Activated CD8-positive, alpha-beta memory T cell treated with anti-CD3 and anti-CD28 coated beads for 4 hours (primary cell): ENCODE data around the gene SAFB2.

Experiments used
- DNase-seq, 2 donors: peaks; one replicate each; pipeline ENCODE4 v3.0.0-alpha.2; 2020; ENCODE audit warnings: low read depth in 2 of 2

The SAFB2 gene

GRCh38 chr19:5622465-5623396, at the start of gene SAFB2, which contains the start of gene SAFB:
SAFB2 (minus strand) TSS chr19:5622776; CDS start chr19:5622715, 61 bp downstream.
SAFB (plus strand) TSS chr19:5623083; CDS start chr19:5623206, 123 bp downstream.
- DNase-seq, result peak; percentile 99 to 100

DNA sequence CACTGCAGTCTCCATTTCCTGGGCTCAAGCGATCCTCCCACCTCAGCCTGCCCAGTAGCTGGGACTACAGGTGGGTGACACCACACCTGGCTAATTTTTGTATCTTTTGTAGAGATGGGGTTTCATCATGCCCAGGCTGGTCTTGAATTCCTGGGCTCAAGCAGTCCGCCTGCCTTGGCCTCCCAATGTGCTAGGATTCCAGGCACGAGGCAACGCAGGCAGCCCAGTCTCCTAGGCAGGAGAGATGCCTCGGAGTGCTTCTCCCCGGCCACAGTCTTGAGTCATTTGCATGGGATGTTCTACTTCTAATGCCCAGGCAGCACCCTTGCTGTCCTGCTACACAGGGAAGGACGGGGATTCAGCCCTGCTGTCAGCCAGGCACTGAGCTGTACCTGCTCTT, 49.0 kb upstream of the SAFB2 start:
- DNase-seq, result no peak

GRCh38 chr19:5669212-5669611, 46.6 kb upstream of the SAFB2 start:
- no peak for DNase-seq

DNA sequence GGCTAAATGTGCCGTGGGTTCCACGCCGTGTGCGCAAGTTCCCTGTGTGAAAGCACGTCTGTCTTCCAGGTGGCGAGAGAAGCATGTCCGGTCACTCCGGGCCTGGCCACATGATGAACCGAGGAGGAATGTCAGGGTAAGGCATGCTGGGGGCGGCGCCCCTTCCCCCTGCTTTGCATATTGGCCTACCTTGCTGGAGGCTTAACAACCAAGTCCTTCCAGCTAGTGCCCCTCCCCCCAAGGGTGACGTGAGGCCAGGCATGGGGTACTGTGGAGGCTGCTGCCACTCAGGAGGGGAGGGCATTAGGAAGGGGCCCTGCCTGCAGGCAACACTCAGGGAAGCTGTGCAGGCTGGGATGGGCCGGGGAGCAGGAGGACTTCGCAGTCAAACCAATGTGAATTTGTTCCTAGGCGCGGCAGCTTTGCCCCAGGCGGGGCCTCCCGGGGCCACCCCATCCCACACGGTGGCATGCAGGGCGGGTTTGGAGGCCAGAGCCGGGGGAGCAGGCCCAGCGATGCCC, 45.2 kb upstream of the SAFB2 start:
- DNase-seq, result no peak

DNA sequence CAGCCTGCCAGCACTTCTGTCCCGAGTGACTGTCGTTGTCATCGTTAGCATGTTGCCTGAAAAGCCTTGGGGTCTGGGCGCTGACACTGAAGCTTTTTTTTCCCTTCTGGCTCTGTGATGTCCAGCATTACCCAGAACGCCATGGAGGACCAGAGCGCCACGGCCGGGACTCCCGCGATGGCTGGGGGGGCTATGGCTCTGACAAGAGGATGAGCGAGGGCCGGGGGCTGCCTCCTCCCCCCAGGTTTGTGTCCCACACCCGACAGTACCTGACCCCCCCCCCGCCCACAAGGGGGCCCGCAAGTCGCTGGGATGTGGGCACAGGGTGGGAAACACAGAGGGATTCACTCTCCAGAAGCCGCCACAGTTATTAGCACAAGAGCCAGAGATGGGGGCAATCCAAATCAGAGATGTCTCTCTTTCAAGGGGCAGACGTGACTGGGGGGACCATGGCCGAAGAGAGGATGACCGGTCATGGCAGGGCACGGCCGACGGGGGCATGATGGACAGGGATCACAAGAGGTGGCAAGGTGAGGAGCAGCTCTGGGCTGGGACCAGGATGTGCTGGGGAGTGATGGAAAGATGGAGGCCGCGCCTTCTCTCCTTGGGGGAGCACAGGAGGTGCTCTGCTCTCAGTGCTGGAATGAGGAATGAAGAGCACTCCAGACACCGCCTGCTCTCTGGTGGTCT, 44.5 kb upstream of the SAFB2 start:
- no peak for DNase-seq

GRCh38 chr19:5665781-5666513, 43.4 kb upstream of the SAFB2 start:
- no peak for DNase-seq

DNA sequence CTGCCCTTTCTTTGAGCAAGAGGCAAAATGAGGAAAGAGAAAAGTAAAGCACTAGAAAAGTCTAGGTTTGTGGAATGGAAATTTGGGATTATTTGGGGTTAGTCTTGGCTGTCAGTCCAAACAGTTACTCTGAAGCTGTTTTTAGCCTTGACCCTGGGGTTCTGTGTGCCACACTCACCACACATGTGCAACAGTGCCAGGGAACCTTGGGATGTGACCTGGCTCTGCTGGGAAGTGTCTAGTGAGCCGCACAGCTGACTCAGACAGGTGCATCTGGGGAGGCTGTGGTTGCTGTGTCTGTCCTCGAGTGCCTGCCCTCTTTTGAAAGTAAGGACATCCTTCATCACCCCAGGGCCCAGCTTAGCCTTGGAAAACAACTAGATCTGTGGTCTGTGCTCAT, 41.9 kb upstream of the SAFB2 start:
- no peak for DNase-seq

DNA sequence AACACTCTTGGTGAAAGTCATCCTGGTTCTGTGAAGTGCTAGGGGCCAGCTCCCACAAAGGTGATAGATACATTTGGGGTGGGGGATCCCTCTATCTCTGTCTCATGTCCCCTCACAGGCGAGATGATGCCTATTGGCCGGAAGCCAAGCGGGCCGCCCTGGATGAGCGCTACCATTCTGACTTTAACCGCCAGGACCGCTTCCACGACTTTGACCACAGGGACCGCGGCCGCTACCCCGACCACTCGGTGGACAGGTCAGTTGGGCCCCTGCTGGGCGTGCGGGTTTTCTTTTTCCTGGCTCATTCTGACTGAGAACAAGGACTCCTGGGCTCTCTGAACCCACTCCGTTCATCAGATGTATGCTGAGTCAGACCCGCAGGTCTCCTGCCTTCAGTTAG, 41.3 kb upstream of the SAFB2 start:
- DNase-seq, result no peak

DNA sequence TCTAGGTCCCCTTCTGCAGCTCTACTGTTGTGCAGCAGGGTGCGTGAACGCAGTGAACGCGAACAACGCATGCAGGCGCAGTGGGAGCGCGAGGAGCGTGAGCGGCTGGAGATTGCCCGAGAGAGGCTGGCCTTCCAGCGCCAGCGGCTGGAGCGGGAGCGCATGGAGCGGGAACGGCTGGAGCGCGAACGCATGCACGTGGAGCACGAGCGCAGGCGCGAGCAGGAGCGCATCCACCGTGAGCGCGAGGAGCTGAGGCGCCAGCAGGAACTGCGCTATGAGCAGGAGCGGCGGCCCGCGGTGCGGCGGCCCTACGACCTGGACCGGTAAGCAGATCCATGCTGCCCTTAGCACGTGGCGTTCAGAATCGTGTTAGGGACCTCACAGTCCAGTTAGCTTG, 38.9 kb upstream of the SAFB2 start:
- DNase-seq, result no peak

DNA sequence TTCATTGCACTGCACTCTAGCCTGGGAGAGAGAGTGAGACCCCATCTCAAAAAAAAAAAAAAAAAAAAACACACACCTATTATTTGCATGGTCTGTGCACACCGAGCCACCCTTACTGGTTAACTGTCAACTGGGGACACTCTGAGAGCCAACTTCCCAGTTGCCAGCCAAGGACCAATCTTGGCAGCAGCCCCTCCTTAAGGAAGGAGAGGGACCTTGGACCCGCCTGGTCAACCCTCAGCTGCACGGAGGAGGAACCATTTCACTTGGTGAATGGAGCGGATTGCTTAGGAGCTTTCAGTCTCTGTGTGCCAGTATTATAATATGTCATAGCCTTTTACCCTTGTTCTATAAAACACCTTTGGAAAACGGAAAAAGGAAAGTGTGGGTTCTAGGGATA, 32.8 kb upstream of the SAFB2 start:
- DNase-seq, result no peak

GRCh38 chr19:5654931-5655330, 32.4 kb upstream of the SAFB2 start:
- no peak for DNase-seq

GRCh38 chr19:5652261-5652660, 29.7 kb upstream of the SAFB2 start:
- no peak for DNase-seq

- no peak for DNase-seq
Observed at GRCh38 chr19:5651361-5651760, 28.8 kb upstream of the SAFB2 start.

DNA sequence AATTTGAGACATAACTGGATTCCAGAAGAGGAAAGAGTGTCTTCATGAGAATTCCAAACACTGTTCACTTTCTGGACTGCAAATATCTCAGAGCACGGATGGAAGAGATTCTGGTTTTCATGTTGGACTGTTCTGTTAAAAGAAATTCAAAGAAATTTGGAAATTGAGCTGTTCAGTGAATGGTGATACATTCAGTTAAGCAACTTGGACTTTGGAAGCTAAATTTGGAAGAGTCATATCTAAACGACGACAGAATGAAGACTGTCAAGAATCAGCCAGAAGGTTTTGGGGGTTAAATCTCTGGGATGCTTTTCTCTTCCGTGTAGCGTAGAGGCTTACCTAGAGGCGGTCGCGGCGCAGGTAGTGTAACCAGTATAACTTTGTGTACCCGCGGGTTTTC, 25.9 kb upstream of the SAFB2 start:
- no peak for DNase-seq

- DNase-seq, result no peak
Observed at GRCh38 chr19:5646703-5647102, 24.1 kb upstream of the SAFB2 start.

GRCh38 chr19:5645409-5645808, 22.8 kb upstream of the SAFB2 start:
- no peak for DNase-seq

GRCh38 chr19:5644037-5644436, 21.5 kb upstream of the SAFB2 start:
- DNase-seq, result no peak

DNA sequence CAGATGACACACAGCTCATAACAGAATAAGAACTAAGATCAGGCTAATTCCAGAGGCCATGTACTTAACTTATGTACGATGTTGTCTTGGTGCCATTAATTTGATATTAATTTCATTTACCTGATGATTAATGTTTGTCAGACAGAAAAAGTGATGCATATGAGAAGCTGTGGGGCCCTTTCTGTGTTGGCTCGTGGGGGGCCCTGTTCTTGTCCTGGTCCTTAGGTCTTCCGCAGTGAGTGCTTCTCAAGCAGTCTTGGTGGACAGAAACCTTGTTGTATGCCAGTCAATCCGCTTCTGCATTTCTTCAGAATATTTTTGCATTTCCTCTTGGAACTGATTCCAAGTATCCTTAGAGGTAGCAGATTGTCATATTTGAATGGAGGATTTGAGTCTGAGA, 20.5 kb upstream of the SAFB2 start:
- no peak for DNase-seq

- no peak for DNase-seq
Observed at GRCh38 chr19:5642204-5642603, 19.6 kb upstream of the SAFB2 start.

DNA sequence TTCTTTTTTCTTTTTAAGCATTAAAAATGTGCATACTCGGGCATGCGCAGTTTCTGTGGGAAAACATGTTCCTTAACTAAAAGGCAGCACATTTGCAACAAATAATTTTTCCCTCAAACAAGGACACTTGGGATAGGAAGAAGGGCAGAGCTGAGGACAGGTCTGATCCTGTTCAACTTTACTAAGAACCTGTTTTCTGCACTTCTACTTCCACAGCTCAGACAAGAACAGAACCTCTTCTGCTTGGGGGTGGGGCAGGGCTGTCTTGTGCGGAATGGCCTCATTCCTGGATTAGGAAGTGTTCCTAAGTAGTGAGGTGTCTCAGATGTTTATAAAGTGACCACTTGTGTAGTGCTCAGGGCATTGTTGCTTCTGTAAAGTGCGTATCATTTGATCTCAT, 18.6 kb upstream of the SAFB2 start:
- no peak for DNase-seq

DNA sequence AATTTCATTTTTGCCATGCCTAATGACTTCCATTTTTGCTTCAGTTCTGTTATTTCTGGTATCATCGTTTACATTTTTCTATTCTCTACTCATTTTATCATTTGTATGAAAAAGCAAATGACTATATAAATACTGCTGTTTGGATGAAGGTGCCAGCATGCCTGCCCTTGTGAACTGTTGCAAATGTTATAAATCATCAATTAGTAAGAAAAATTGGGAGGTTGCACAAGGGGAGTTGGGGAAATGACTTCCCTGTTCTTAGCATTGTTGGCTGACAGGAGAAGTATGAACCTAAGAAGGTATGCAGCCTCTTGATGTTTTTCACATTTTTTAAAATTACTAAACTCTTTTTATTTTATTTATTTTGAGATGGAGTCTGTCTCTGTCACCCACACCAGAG, 15.4 kb upstream of the SAFB2 start:
- DNase-seq, result no peak

DNA sequence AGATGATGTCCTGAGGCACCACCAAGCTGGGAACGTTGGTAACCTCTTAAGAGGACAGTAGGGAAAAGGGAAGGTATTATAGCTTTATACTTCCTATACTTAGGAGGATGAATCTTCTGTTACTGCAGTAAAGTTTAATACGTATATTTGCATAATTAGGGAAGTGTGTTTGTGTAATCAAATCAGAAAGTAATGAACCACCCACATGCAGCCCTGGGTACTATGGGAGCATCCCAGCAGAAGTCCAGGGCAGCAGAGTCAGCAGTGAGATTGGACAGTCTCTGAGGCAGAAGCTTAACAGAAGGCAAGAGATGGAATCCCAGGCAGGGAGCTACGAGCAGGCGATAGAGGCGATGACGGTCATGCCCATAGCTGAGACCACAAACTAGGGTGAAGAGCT, 12.9 kb upstream of the SAFB2 start:
- no peak for DNase-seq
